ENCODE measurements around the gene RBM34. TPM values are rescaled to one million over a fixed set of nuclear protein-coding genes. Genes with fewer than 3 reads are reported as not detected.
A peak's percentile ranks its signal among the peaks of the same experiment; 100 is the strongest.

The RBM34 gene
- total RNA-seq, 1 experiment from 2014 or later, result 184 TPM

DNA sequence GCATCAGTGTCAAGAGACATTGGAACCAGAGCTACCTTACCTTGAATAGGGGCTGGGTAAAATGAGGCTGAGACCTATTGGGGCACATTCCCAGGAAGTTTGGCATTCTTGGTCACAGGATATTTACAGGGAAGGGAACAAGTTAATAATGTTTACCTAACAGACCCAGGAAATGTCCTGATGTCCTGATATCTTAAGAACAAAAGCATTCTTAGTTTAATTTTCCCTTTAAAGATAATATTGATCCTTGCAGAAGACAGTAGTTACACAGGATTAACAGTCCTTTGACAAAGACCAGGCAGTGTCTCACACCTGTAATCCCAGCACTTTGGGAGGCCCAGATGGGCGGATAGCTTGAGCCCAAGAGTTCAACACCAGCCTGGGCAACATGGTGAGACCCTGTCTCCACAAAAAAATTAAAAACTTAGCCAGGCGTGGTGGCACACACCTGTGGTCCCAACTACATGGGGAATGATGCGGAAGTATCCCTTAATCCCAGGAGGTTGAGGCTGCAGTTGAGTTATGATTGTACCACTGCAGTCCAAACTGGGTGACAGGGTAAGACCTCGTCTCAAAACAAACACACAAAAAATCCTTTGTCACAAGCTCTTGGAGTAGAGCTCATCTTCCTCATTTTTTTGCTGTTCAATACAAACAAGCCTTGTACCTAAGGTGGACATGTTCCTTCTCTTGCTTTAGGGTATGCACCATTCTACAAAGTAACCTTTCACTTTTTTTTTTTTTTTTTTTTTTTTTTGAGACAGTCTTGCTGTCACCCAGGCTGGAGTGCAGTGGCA, 31.1 kb downstream of the RBM34 start:
- H3K27ac Mint-ChIP-seq (ENCODE audit: low read depth, unreplicated experiment), result peak overlapping the region; percentile 99
- no peaks in the 10 kb centered on the region for H3K27me3 Mint-ChIP-seq (ENCODE audit: insufficient read depth, unreplicated experiment)
- H3K9me3 Mint-ChIP-seq (ENCODE audit: unreplicated experiment), result no peaks in the 10 kb centered on the region
- intact Hi-C loops (cut with micrococcal nuclease), result no loop called here
- POLR2A ChIA-PET, result interaction anchor here (0.6 to 11.9 kb wide), 23 partner anchors 8 to 773 kb away, joined by 3 to 149 read pairs (median 4); partner anchors contain the start of genes RBM34 and TBCE
- H3K36me3 Mint-ChIP-seq (ENCODE audit: insufficient read depth, unreplicated experiment), result peaks cover 85% of the 10 kb centered on the region
- DNase-seq (ENCODE audit: unreplicated experiment), result no peak
- BruUV-seq (replicated peaks), result no TSS peak
- peak overlapping the region; percentile 100 for H3K4me3 Mint-ChIP-seq (ENCODE audit: unreplicated experiment)
- H3K4me1 Mint-ChIP-seq (ENCODE audit: insufficient read depth, unreplicated experiment), result peaks cover 15% of the 10 kb centered on the region
- TF ChIP-seq, protein P1, sequence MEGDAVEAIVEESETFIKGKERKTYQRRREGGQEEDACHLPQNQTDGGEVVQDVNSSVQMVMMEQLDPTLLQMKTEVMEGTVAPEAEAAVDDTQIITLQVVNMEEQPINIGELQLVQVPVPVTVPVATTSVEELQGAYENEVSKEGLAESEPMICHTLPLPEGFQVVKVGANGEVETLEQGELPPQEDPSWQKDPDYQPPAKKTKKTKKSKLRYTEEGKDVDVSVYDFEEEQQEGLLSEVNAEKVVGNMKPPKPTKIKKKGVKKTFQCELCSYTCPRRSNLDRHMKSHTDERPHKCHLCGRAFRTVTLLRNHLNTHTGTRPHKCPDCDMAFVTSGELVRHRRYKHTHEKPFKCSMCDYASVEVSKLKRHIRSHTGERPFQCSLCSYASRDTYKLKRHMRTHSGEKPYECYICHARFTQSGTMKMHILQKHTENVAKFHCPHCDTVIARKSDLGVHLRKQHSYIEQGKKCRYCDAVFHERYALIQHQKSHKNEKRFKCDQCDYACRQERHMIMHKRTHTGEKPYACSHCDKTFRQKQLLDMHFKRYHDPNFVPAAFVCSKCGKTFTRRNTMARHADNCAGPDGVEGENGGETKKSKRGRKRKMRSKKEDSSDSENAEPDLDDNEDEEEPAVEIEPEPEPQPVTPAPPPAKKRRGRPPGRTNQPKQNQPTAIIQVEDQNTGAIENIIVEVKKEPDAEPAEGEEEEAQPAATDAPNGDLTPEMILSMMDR (IDR thresholded peaks at IDR 0.05; ENCODE audit: unreplicated experiment), result no peak
- CTCF ChIA-PET, result interaction anchor here (0.5 to 5.1 kb wide), 7 partner anchors 22 to 644 kb away, joined by 3 to 25 read pairs (median 4); no protein-coding TSS in a partner anchor

DNA sequence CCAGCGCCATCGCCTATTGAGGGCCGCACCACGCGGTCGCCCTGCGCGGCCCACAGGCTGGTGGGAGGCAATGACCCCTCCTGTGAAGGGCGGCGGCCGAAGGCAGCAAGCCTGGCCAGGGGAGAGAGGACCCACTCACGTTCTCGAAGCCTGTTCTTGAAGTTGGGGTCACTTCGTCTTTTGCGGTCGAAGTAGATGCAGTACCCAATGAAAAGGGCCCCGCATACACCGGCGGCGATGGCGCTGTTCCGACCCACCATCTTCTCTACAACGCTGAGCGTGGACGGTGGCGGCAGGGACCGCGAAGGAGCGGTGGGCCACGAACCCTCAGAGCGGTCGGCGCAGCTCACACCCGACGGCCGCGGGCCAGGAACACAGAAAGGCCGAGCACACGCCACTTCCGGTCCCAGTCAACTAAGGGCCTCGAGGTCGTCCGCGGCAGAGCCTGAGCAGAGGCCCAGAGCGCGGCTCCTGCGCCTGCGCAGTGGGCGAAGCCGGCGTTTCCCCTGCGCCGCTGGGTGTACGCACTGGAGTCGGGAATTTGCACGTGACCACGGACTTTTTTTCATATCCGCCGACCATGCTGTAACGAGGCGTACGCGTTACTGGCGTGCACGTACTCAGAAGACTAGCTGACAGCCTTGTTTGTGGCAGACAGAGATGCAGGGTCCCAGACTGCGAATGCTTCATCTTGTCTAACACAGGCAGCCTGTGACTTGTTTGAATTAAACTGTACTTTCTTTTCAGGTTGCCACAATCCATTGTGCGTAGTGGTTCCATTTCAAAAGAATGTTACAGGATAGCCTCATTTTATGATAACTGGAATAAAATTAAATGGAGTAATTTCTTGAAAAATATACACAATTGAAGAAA, 32.4 kb downstream of the RBM34 start, which contains the start of gene TOMM20:
Gene TOMM20, minus strand, starts transcription at position 382 of the 873 bp plus-strand sequence. Its CDS starts 122 bp downstream, at position 260.
- peaks cover 80% of the 10 kb centered on the region for H3K36me3 Mint-ChIP-seq (ENCODE audit: insufficient read depth, unreplicated experiment)
- H3K9me3 Mint-ChIP-seq (ENCODE audit: unreplicated experiment), result no peaks in the 10 kb centered on the region
- peaks cover 23% of the 10 kb centered on the region for H3K4me1 Mint-ChIP-seq (ENCODE audit: insufficient read depth, unreplicated experiment)
- H3K27me3 Mint-ChIP-seq (ENCODE audit: insufficient read depth, unreplicated experiment), result no peaks in the 10 kb centered on the region
- POLR2A ChIA-PET, result interaction anchor here (0.6 to 11.9 kb wide), 41 partner anchors 9 to 947 kb away, joined by 3 to 149 read pairs (median 4); partner anchors contain the start of genes ARID4B, B3GALNT2, GGPS1 and RBM34
- DNase-seq (ENCODE audit: unreplicated experiment), result peak; percentile 100
- BruUV-seq (replicated peaks), result TSS peak; percentile 49
- TF ChIP-seq, protein P1 (IDR thresholded peaks at IDR 0.05; ENCODE audit: unreplicated experiment), result no peak
- H3K27ac Mint-ChIP-seq (ENCODE audit: low read depth, unreplicated experiment), result peak within 1 kb of the TSS; percentile 99
- intact Hi-C loops (cut with micrococcal nuclease), result no loop called here
- H3K4me3 Mint-ChIP-seq (ENCODE audit: unreplicated experiment), result peak within 1 kb of the TSS; percentile 100
- CTCF ChIA-PET, result interaction anchor here (0.5 to 5.1 kb wide), 5 partner anchors 24 to 642 kb away, joined by 3 to 25 read pairs (median 4); no protein-coding TSS in a partner anchor

DNA sequence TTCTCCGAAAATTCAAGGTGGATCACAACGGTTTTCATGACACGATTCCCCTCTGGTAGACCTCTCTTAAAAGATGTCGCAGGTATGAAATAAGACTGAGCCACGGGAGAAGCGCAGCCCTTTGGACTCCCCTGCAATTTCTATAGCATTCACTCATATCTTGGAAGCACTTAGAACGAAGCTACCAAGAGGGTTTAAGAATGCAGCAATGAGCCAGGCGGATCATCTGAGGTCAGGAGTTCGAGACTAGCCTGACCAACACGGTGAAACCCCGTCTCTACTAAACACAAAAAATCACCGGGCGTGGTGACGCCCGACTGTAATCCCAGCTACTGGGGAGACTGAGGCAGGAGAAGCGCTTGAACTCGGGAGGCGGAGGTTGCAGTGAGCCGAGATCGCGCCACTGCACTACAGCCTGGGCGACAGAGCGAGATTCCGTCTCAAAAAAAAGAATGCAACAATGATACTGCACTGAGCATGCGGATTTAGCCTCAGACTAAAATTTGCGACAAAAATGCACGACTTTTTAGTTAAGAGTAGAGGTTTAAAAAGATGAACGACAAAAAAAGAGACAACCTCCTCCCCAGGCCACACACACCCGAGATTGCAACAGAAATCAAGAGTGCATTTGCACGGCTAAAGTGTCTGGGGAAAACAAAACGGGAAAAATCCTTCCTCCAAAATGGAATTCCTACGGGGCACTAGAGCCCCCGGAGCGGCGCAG, 33.2 kb downstream of the RBM34 start:
- Mint-ChIP-seq H3K27ac (ENCODE audit: low read depth, unreplicated experiment) (peak overlapping the region; percentile 99), H3K4me1 (ENCODE audit: insufficient read depth, unreplicated experiment) (peaks cover 30% of the 10 kb centered on the region), H3K27me3 (ENCODE audit: insufficient read depth, unreplicated experiment) (no peaks in the 10 kb centered on the region), H3K36me3 (ENCODE audit: insufficient read depth, unreplicated experiment) (peaks cover 76% of the 10 kb centered on the region), H3K4me3 (ENCODE audit: unreplicated experiment) (peak overlapping the region; percentile 100), H3K9me3 (ENCODE audit: unreplicated experiment) (no peaks in the 10 kb centered on the region)
- DNase-seq (ENCODE audit: unreplicated experiment), result no peak
- no TSS peak for BruUV-seq (replicated peaks)
- POLR2A ChIA-PET, result interaction anchor here (0.6 to 11.9 kb wide), 39 partner anchors 8 to 946 kb away, joined by 3 to 149 read pairs (median 5); partner anchors contain the start of genes ARID4B, B3GALNT2, GGPS1 and RBM34
- intact Hi-C loops (cut with micrococcal nuclease), result no loop called here
- CTCF ChIA-PET, result interaction anchor here (0.6 to 5.1 kb wide), 8 partner anchors 11 to 643 kb away, joined by 3 to 25 read pairs (median 5); partner anchors contain the start of gene RBM34
- TF ChIP-seq, protein P1 (IDR thresholded peaks at IDR 0.05; ENCODE audit: unreplicated experiment), result no peak
